ENCODE data around the gene ALS2.
"Not testable (repeated sequence)": the region's sequence is repeated elsewhere in the genome, so short reads cannot be mapped to it uniquely, and the experiment has no call there.

GRCh38 chr2:201671205-201671604 lies 109.5 kb downstream of the ALS2 start:
- TF ChIP-seq CTCF, POLR2A (IDR thresholded peaks at IDR 0.05): not testable (repeated sequence)

Data from body of pancreas (tissue), 4 donors.